ENCODE measurements around the gene BLOC1S4. TPM values are rescaled to one million over a fixed set of nuclear protein-coding genes. Genes with fewer than 3 reads are reported as not detected.

The BLOC1S4 gene
- total RNA-seq, 6 experiments from 2014 or later, result 12.7 to 19.0 (median 14.2) TPM

GRCh38 chr4:6715704-6716017 lies 313 bp upstream of the BLOC1S4 start:
- DNase-seq, result no peak
- peak overlapping the region; percentile 91 for H3K27ac Mint-ChIP-seq
- peaks cover 15% of the 10 kb centered on the region for H3K36me3 Mint-ChIP-seq (ENCODE audit: low read depth)
- H3K9me3 Mint-ChIP-seq, result peaks cover 13% of the 10 kb centered on the region
- peaks cover 4% of the 10 kb centered on the region for H3K27me3 Mint-ChIP-seq (ENCODE audit: insufficient read depth)
- H3K4me3 Mint-ChIP-seq, result peak overlapping the region; percentile 90
- H3K4me1 Mint-ChIP-seq (ENCODE audit: low read depth), result peaks cover 28% of the 10 kb centered on the region
- no peak for TF ChIP-seq CTCF (IDR thresholded peaks at IDR 0.05)

- peak overlapping the region; percentile 90 for H3K4me3 Mint-ChIP-seq
- peaks cover 5% of the 10 kb centered on the region for H3K36me3 Mint-ChIP-seq (ENCODE audit: low read depth)
- peaks cover 27% of the 10 kb centered on the region for H3K4me1 Mint-ChIP-seq (ENCODE audit: low read depth)
- peak overlapping the region; percentile 77 for H3K27ac Mint-ChIP-seq
- 0 out of 2 replicates have a peak, but pooled peaks cover 5% of the 10 kb centered on the region for H3K9me3 Mint-ChIP-seq
- H3K27me3 Mint-ChIP-seq (ENCODE audit: insufficient read depth), result peaks cover 3% of the 10 kb centered on the region
- DNase-seq, result no peak
- TF ChIP-seq CTCF (IDR thresholded peaks at IDR 0.05), result no peak
Observed at GRCh38 chr4:6716958-6717655, 1.1 kb downstream of the BLOC1S4 start.

- no peaks in the 10 kb centered on the region for H3K36me3 Mint-ChIP-seq (ENCODE audit: low read depth)
- no peaks in the 10 kb centered on the region for H3K9me3 Mint-ChIP-seq
- no peaks in the 10 kb centered on the region; the same call in 1 of the 2 replicates for H3K27me3 Mint-ChIP-seq (ENCODE audit: insufficient read depth)
- H3K4me1 Mint-ChIP-seq (ENCODE audit: low read depth), result peaks cover 28% of the 10 kb centered on the region
- H3K27ac Mint-ChIP-seq, result peak overlapping the region; percentile 17; the same call in 1 of the 2 replicates
- no peak for DNase-seq
- no peak for TF ChIP-seq CTCF (IDR thresholded peaks at IDR 0.05)
- peak overlapping the region; percentile 43 for H3K4me3 Mint-ChIP-seq
Observed at GRCh38 chr4:6718932-6719610, 3.1 kb downstream of the BLOC1S4 start.

GRCh38 chr4:6719611-6720179 lies 3.7 kb downstream of the BLOC1S4 start:
- peaks cover 2% of the 10 kb centered on the region; the same call in 1 of the 2 replicates for H3K9me3 Mint-ChIP-seq

More at GRCh38 chr4:6719611-6720179, 3.7 kb downstream of the BLOC1S4 start:
- H3K4me3 Mint-ChIP-seq, result no peak overlapping the region
- no peak for TF ChIP-seq CTCF (IDR thresholded peaks at IDR 0.05)
- no peaks in the 10 kb centered on the region for H3K36me3 Mint-ChIP-seq (ENCODE audit: low read depth)
- H3K27ac Mint-ChIP-seq, result no peak overlapping the region
- no peaks in the 10 kb centered on the region; the same call in none of the 2 replicates for H3K27me3 Mint-ChIP-seq (ENCODE audit: insufficient read depth)
- no peak for DNase-seq
- H3K4me1 Mint-ChIP-seq (ENCODE audit: low read depth), result peaks cover 34% of the 10 kb centered on the region

Data from HFFc6 (cell line).